ENCODE results near the gene DOCK9.

DOCK9 gene

GRCh38 chr13:98751861-98752466 lies 225.9 kb downstream of the DOCK9 start:
- Histone ChIP-seq H4K20me1 (ENCODE audit: insufficient read depth, low read length) (no peaks in the 10 kb centered on the region), H2AFZ (ENCODE audit: low read length) (no peak overlapping the region), H3K4me3 (ENCODE audit: low read depth, low read length, poor library complexity, severe bottlenecking) (no peak overlapping the region), H3F3A (ENCODE audit: insufficient read depth, low read length) (no peaks in the 10 kb centered on the region), H3K27ac (ENCODE audit: low read depth, low read length, poor library complexity, severe bottlenecking) (no peak overlapping the region), H3K27me3 (ENCODE audit: insufficient read depth, low read length) (peaks cover 4% of the 10 kb centered on the region; the same call in 1 of the 2 replicates), H3K4me1 (ENCODE audit: insufficient read depth, low read length, severe bottlenecking) (no peaks in the 10 kb centered on the region), H3K79me2 (ENCODE audit: insufficient read depth, low read length) (no peaks in the 10 kb centered on the region), H3K4me2 (ENCODE audit: low read length) (no peak overlapping the region), H3K9me2 (ENCODE audit: low read depth, low read length) (no peaks in the 10 kb centered on the region), H3K9me3 (ENCODE audit: low read length) (no peaks in the 10 kb centered on the region), H3K9ac (ENCODE audit: low read length) (no peak overlapping the region), H3K36me3 (ENCODE audit: insufficient read depth, low read length) (no peaks in the 10 kb centered on the region)
- TF ChIP-seq CTCF (IDR thresholded peaks at IDR 0.05; ENCODE audit: low read length), result no peak
- TF ChIP-seq EZH2 (IDR thresholded peaks at IDR 0.05; ENCODE audit: borderline replicate concordance, low read length), result no peak

DNA sequence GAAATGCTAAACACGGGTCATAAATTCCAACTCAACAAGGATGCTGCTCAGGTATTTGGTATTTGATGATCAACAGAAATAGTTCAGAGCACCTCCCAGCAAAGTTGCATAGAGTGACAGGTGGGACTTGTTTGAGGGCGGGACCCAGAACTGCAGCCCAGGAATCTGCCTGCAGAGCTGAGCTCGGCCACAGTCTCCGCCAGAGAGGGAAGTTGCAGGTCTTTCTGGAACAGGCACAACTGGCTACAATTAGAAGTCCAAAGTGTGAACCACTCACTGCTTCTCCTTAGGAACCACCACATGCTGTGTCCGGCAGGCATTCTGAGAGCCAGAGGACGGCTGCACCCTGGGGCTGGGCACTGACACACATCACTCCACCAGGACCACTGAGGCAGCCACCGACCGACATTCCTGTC lies 226.5 kb downstream of the DOCK9 start:
- Histone ChIP-seq H3K79me2 (ENCODE audit: insufficient read depth, low read length) (no peaks in the 10 kb centered on the region), H3K4me3 (ENCODE audit: low read depth, low read length, poor library complexity, severe bottlenecking) (no peak overlapping the region), H2AFZ (ENCODE audit: low read length) (no peak overlapping the region), H4K20me1 (ENCODE audit: insufficient read depth, low read length) (no peaks in the 10 kb centered on the region), H3K9me2 (ENCODE audit: low read depth, low read length) (no peaks in the 10 kb centered on the region), H3F3A (ENCODE audit: insufficient read depth, low read length) (no peaks in the 10 kb centered on the region), H3K4me1 (ENCODE audit: insufficient read depth, low read length, severe bottlenecking) (no peaks in the 10 kb centered on the region), H3K27me3 (ENCODE audit: insufficient read depth, low read length) (peaks cover 4% of the 10 kb centered on the region; the same call in 1 of the 2 replicates), H3K27ac (ENCODE audit: low read depth, low read length, poor library complexity, severe bottlenecking) (no peak overlapping the region), H3K9me3 (ENCODE audit: low read length) (no peaks in the 10 kb centered on the region), H3K36me3 (ENCODE audit: insufficient read depth, low read length) (no peaks in the 10 kb centered on the region), H3K4me2 (ENCODE audit: low read length) (no peak overlapping the region), H3K9ac (ENCODE audit: low read length) (no peak overlapping the region)
- no peak for TF ChIP-seq CTCF (IDR thresholded peaks at IDR 0.05; ENCODE audit: low read length)
- no peak for TF ChIP-seq EZH2 (IDR thresholded peaks at IDR 0.05; ENCODE audit: borderline replicate concordance, low read length)

DNA sequence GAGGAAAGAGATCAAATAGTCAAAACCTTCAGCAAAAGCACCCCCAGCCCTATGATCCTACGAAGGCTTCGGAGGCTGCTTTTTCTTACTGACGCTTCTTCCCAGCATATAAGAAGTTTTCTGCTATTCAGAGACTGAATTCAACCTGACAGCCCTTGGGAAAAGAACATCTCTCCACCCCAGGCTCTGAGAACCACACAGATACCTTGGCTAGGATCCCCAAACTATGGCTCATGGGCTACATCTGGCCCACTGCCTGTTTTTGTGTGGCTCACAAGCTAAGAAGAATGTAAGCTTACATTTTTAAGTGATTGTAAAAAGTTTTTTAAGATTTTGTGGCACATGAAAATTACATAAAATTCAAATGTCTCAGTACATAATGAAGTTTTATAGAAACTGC lies 228.4 kb downstream of the DOCK9 start:
- TF ChIP-seq EZH2 (IDR thresholded peaks at IDR 0.05; ENCODE audit: borderline replicate concordance, low read length), result no peak
- no peak for TF ChIP-seq CTCF (IDR thresholded peaks at IDR 0.05; ENCODE audit: low read length)
- Histone ChIP-seq H3K36me3 (ENCODE audit: insufficient read depth, low read length) (no peaks in the 10 kb centered on the region), H3K4me1 (ENCODE audit: insufficient read depth, low read length, severe bottlenecking) (no peaks in the 10 kb centered on the region)

More for the DNA sequence above, 228.4 kb downstream of the DOCK9 start:
- Histone ChIP-seq H3K9me3 (ENCODE audit: low read length) (no peaks in the 10 kb centered on the region), H3K79me2 (ENCODE audit: insufficient read depth, low read length) (no peaks in the 10 kb centered on the region), H3K9me2 (ENCODE audit: low read depth, low read length) (no peaks in the 10 kb centered on the region), H3K27me3 (ENCODE audit: insufficient read depth, low read length) (no peaks in the 10 kb centered on the region; the same call in 1 of the 2 replicates), H3K9ac (ENCODE audit: low read length) (no peak overlapping the region), H4K20me1 (ENCODE audit: insufficient read depth, low read length) (no peaks in the 10 kb centered on the region), H3F3A (ENCODE audit: insufficient read depth, low read length) (no peaks in the 10 kb centered on the region), H3K27ac (ENCODE audit: low read depth, low read length, poor library complexity, severe bottlenecking) (no peak overlapping the region), H3K4me2 (ENCODE audit: low read length) (no peak overlapping the region), H3K4me3 (ENCODE audit: low read depth, low read length, poor library complexity, severe bottlenecking) (no peak overlapping the region), H2AFZ (ENCODE audit: low read length) (no peak overlapping the region)
